ENCODE data around the gene KRT81. TPM values are rescaled to one million over a fixed set of nuclear protein-coding genes. Genes with fewer than 3 reads are reported as not detected.

The KRT81 gene
- total and polyA plus RNA-seq, 2 of the 4 experiments (the other 2 are of a cell fraction): under 0.01 to 0.05 TPM

DNA sequence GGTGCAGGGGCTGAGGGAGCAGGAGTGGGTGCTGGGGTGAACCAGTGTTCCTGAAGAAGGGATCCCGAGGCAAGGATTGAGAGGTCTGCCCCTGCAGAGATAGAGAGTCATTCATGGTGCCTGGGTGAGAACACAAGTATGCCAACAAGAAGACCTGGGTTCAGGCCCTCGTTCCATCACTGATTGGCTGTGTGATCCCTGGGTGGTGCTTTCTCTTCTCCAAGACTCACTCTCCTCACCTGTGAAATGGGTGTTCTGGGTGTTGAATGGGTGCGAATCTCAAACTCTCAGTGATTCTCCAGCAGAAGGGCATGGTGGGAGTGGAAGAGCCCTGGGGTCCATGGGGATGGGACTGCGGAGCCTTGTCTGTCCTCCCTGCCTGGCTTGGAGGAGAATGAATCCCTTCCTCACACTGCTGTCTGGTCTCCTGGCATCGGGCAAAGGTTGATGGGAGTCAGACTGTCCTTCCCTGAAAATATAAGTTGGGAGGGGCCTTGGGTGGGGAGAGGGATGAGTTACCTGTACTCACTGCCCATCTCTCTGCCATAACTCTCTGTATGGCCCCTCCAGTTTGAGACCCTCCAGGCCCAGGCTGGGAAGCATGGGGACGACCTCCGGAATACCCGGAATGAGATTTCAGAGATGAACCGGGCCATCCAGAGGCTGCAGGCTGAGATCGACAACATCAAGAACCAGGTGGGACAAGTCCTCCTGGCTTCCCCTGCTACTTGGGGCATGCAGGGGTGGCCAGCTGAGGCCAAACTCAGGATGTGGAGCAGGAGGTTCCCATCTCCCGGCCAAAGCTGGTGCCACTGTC lies 48.7 kb downstream of the KRT81 start:
- no peak overlapping the region for H2AK9ac ChIP-seq (replicated peaks; ENCODE audit: low read depth, low read length, poor library complexity)
- no peak for ATAC-seq (ENCODE audit: low read depth)
- in situ Hi-C loops (cut with MboI; ENCODE audit: low sequenced_read_pairs): no loop called here

More for the DNA sequence above, 48.7 kb downstream of the KRT81 start:
- Histone ChIP-seq H2BK5ac (ENCODE audit: low read depth, low read length, poor library complexity, severe bottlenecking) (no peak overlapping the region), H3K27me3 (ENCODE audit: control insufficient read depth, insufficient read depth, low read length) (no peaks in the 10 kb centered on the region), H3K56ac (ENCODE audit: extremely low read depth, insufficient read depth, low read length) (no peak overlapping the region), H3K27ac (ENCODE audit: insufficient read depth, low read length) (no peak overlapping the region), H3K14ac (replicated peaks; ENCODE audit: low read depth, low read length) (peak overlapping the region; percentile 92; the same call in 1 of the 2 replicates), H4K8ac (ENCODE audit: low read depth in 2 of 2, low read length in 2 of 2) (peak overlapping the region in 1 of 2 experiments; percentile 89; a peak in 2 of 4 replicates), H2BK120ac (ENCODE audit: low read depth, low read length) (peak overlapping the region; percentile 100), H2BK15ac (ENCODE audit: low read depth, low read length) (peak overlapping the region; percentile 97), H4K91ac (ENCODE audit: insufficient read depth, low read depth, low read length) (peak overlapping the region; percentile 95), H3K23ac (ENCODE audit: low read depth, low read length) (no peak overlapping the region), H3K9me1 (ENCODE audit: insufficient read depth, low read length) (peaks cover 24% of the 10 kb centered on the region), H3K4me2 (ENCODE audit: low read depth, low read length) (no peak overlapping the region), H3K79me1 (ENCODE audit: low read depth in 1 of 2, low read length in 2 of 2) (peaks cover 0 to 6% of the 10 kb centered on the region in 2 experiments; a peak in 1 of 4 replicates), H4K5ac (ENCODE audit: low read depth, low read length) (no peak overlapping the region), H3K18ac (ENCODE audit: low read depth, low read length) (no peak overlapping the region), H2AFZ (replicated peaks; ENCODE audit: low read length, poor library complexity) (peak overlapping the region; percentile 29), H3K36me3 (ENCODE audit: control insufficient read depth, insufficient read depth, low read length) (no peaks in the 10 kb centered on the region), H3K4ac (ENCODE audit: low read depth, low read length) (peak overlapping the region; percentile 99), H4K20me1 (ENCODE audit: insufficient read depth, low read length) (no peaks in the 10 kb centered on the region), H3K9ac (ENCODE audit: low read depth, low read length) (no peak overlapping the region), H2AK5ac (ENCODE audit: low read depth, low read length) (peak overlapping the region; percentile 96), H3K4me3 (ENCODE audit: insufficient read depth, low read depth, low read length) (no peak overlapping the region), H3K4me1 (ENCODE audit: control insufficient read depth, insufficient read depth, low read length) (peaks cover 22% of the 10 kb centered on the region), H3K9me3 (ENCODE audit: control insufficient read depth, insufficient read depth, low read length) (no peaks in the 10 kb centered on the region), H2BK20ac (ENCODE audit: low read depth, low read length) (peak overlapping the region; percentile 99)
- no TSS peak for BruUV-seq (replicated peaks)
- intact Hi-C loops (cut with micrococcal nuclease): no loop called here
- dilution Hi-C loops (cut with HindIII; ENCODE audit: low sequenced_read_pairs, unreplicated experiment): no loop called here
- ChIA-PET CTCF (no interaction called here), POLR2A (ENCODE audit: unreplicated experiment) (no interaction called here)
- WGBS, 2 experiments (ENCODE audit: extremely low coverage in 2 of 2, insufficient read length in 1 of 2): 100% methylated on average over 6 of the region's 11 CpGs; no CpG with 5 or more reads in 1 of the 2 experiments
- TF ChIP-seq SMC3 (IDR thresholded peaks at IDR 0.05; ENCODE audit: low read depth, low read length) (no peak), FOS (IDR thresholded peaks at IDR 0.05; ENCODE audit: low read depth, low read length) (no peak), MXI1 (IDR thresholded peaks at IDR 0.05; ENCODE audit: borderline replicate concordance, low read depth, low read length) (no peak), MAFK (IDR thresholded peaks at IDR 0.05; ENCODE audit: low read depth, low read length) (no peak), POLR2A (IDR thresholded peaks at IDR 0.05; ENCODE audit: low read depth, low read length) (no peak), BHLHE40 (IDR thresholded peaks at IDR 0.05; ENCODE audit: low read depth, low read length) (no peak), CHD1 (IDR thresholded peaks at IDR 0.05; ENCODE audit: low read depth, low read length) (no peak)
- TF ChIP-seq, protein P1, sequence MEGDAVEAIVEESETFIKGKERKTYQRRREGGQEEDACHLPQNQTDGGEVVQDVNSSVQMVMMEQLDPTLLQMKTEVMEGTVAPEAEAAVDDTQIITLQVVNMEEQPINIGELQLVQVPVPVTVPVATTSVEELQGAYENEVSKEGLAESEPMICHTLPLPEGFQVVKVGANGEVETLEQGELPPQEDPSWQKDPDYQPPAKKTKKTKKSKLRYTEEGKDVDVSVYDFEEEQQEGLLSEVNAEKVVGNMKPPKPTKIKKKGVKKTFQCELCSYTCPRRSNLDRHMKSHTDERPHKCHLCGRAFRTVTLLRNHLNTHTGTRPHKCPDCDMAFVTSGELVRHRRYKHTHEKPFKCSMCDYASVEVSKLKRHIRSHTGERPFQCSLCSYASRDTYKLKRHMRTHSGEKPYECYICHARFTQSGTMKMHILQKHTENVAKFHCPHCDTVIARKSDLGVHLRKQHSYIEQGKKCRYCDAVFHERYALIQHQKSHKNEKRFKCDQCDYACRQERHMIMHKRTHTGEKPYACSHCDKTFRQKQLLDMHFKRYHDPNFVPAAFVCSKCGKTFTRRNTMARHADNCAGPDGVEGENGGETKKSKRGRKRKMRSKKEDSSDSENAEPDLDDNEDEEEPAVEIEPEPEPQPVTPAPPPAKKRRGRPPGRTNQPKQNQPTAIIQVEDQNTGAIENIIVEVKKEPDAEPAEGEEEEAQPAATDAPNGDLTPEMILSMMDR (conservative IDR thresholded peaks at IDR 0.05; ENCODE audit: low read depth, low read length): no peak
- DNase-seq: no peak

All from IMR-90 (cell line).